SK-MEL-5 (cell line): Measurements from ENCODE around the gene LRRC41. TPM values are rescaled to one million over a fixed set of nuclear protein-coding genes. Genes with fewer than 3 reads are reported as not detected.
"Not testable (repeated sequence)": the region's sequence is repeated elsewhere in the genome, so short reads cannot be mapped to it uniquely, and the experiment has no call there.

Experiments used
- DNase-seq: peaks from one replicate; pipeline ENCODE4 v3.0.0-alpha.2; 2016; ENCODE audit warnings: low read depth, low spot score
- in situ Hi-C: cut with HindIII; loops from 2 replicates; pipeline ENCODE4 v1.10.0; 2016; ENCODE audit warnings: low sequenced_read_pairs, high pct_unique_total_duplicates, low pct_unique_long_range_greater_than_20kb
- polyA plus RNA-seq, 2 experiments: library from polyadenylated mRNA; depleted of rRNA; stranded (reverse); fragments of >200 nt; gene quantifications; 2 replicates each; pipeline ENCODE4 v1.2.3, GENCODE V29; 2015
- total RNA-seq: library from RNA; depleted of rRNA; stranded (reverse); fragments of >200 nt; shearing (Covaris generic); gene quantifications from 2 replicates; pipeline ENCODE4 v1.2.3, GENCODE V29; 2014; rRNA removed

The LRRC41 gene, protein sequence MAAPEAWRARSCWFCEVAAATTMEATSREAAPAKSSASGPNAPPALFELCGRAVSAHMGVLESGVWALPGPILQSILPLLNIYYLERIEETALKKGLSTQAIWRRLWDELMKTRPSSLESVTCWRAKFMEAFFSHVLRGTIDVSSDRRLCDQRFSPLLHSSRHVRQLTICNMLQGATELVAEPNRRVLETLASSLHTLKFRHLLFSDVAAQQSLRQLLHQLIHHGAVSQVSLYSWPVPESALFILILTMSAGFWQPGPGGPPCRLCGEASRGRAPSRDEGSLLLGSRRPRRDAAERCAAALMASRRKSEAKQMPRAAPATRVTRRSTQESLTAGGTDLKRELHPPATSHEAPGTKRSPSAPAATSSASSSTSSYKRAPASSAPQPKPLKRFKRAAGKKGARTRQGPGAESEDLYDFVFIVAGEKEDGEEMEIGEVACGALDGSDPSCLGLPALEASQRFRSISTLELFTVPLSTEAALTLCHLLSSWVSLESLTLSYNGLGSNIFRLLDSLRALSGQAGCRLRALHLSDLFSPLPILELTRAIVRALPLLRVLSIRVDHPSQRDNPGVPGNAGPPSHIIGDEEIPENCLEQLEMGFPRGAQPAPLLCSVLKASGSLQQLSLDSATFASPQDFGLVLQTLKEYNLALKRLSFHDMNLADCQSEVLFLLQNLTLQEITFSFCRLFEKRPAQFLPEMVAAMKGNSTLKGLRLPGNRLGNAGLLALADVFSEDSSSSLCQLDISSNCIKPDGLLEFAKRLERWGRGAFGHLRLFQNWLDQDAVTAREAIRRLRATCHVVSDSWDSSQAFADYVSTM
- total RNA-seq, result 36.9 and 42.8 TPM in 2 replicates
- 48.8 and 51.8 TPM in 2 replicates for polyA plus RNA-seq (2015; cell fraction: cytosol; rRNA removed)
- 52.6 and 52.8 TPM in 2 replicates for polyA plus RNA-seq (2015; cell fraction: nucleus; rRNA removed)

GRCh38 chr1:46303038-46303871 lies at the start of gene LRRC41, which contains the start of gene UQCRH:
TSS of gene LRRC41 (minus strand) at chr1:46303616. CDS start at chr1:46303322, 294 bp downstream.
TSS of gene UQCRH (plus strand) at chr1:46303698. CDS start at chr1:46303767, 69 bp downstream.
- peak; percentile 95 for DNase-seq
- in situ Hi-C loops, result no loop called here

DNA sequence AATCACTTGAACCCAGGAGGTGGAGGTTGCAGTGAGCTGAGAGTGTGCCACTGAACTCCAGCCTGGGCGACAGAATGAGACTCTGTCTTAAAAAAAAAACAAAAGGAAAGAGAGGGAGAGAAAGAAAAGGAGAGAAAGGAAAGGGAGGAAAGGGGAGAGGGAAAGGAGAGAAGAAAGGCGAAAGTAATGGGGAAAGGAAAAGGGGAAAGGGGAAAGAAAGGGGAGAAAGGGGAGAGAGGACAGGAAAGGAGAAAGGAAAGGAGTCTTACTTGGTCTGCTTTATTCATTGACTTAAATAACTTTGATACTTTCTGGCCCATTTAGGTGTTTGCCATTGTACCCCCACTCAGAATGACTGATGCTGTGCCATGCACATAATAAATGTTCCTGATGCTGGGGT lies 48.9 kb upstream of the LRRC41 start:
- DNase-seq, result no peak
- in situ Hi-C loops, result no loop called here

DNA sequence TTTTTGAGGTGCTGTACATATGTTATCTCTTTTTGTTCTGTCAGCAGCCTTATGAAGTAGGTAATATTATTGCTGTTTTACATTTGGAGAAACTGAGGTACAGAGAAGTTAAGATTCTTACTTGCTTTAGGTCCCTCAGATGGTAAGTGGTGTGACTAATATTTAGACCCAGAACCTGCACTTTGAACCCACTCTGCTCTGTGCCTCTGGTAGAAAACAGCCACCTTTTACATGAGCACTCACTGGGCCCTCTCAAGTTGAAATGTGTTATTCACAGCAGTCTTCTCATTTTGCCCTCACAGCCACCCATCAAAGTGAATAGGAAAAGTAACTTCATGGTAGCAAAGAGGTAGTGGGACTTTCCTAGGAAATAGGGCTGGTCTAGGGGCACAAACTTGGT lies 41.9 kb upstream of the LRRC41 start:
- in situ Hi-C loops, result no loop called here
- DNase-seq, result no peak

GRCh38 chr1:46344481-46344880 lies 41.1 kb upstream of the LRRC41 start:
- DNase-seq, result no peak
- in situ Hi-C loops, result no loop called here

- no peak for DNase-seq
- in situ Hi-C loops, result no loop called here
These were observed 40.3 kb upstream of the LRRC41 start for GRCh38 chr1:46343705-46344104.

DNA sequence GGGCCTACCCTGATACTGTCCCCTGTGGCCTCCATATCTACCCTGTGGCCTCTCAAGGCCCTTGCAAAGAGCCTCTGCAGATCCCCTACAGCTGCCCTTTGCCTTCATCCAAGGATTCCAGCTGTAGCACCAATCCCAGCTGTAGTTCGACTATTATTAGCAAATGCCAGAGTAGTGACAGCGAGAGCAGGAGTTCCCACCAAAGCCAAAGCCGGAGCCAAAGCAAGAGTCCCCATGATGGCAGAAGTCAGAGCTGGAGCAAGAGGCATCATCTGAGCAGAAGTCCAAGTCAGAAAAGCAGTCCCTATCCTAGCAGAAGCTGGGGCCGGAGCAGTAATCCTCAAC lies 39.9 kb upstream of the LRRC41 start:
- in situ Hi-C loops, result no loop called here
- DNase-seq, result no peak

GRCh38 chr1:46342677-46343350 lies 39.4 kb upstream of the LRRC41 start:
- in situ Hi-C loops, result no loop called here
- no peak for DNase-seq

GRCh38 chr1:46342084-46342656 lies 38.8 kb upstream of the LRRC41 start:
- in situ Hi-C loops, result no loop called here
- peak; percentile 47 for DNase-seq

DNA sequence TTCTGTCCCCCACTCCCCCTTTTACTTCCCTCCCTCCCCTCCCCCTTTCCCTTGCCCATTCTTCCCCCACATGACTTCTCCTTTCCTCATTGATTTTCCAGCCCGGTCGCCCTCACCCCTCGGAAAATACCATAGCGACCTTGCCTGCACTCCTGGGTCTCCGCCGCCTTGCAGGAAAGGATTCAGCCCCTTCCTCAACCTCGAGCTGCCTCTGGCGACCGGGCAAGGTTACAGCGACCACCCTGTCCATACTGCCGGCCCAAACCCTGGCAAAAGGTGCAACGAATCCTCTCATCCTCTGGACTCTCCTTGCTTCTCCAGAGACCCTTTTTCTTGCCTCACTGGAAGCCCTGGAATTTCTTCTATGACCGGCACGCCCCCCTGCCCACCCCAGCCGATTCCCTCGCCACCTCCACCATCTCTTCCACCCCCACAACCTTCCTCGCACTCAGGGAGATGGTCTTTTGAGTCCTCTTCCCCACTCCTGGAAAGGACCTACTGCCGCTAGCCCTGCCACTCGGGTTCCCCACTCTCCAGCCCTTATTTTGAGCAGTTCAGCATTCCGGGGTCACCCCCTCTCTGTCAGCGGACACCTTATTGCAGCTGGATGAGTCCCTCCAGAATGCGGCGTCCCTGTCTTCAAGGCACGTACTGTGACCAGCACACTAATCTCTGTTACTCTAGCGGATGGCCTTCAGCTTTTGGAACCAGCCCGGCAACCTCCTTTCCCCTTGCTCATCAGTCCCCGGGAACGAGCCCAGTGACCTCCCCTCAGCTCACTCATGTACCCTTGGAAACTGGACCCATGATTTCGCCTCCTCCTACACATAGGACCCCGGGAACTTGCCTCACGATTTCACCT lies 38.0 kb upstream of the LRRC41 start:
- in situ Hi-C loops, result no loop called here
- no peak for DNase-seq

DNA sequence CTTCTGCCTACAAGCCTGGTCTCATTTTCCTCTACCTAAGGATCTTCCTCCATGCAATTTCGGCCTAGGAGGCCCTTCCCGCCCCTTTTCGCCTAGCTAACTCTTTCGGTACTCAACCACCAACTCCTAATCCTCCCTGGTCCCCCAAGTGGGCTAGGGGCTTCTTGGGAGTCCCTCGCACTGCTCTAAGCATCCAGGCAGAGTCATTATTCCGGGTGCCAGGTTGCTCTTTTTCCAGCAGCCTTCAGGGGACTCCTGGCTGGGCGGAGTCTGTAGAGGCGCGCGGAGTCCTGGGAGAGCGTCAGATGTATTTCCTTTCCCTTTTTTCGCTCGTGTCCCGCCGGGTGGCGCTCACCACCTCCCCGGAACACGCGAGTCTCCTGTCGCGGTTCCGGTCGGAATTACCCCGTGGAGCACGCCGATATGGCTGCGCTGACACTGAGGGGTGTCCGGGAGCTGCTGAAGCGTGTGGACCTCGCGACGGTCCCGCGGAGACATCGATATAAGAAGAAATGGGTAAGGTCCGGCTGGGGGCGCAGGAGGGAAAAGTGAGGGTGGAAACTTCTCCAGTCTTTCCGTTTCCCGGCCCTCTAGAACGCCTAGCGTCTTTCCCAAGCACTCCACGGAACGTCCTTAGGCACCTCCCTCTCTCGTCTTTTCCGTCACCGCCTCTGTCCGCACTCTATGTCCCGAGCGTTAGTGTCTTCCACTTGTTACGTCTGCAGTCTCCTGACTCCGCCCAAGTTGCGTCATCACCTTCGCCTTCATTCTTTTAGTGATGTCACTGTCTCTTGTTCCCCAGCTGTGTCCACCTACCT lies 37.2 kb upstream of the LRRC41 start, which contains the start of gene NSUN4:
NSUN4 (plus strand) TSS at position 404 of the 818 bp plus-strand sequence; CDS start at position 424, 20 bp downstream.
- DNase-seq, result peak; percentile 92
- in situ Hi-C loops, result no loop called here

DNA sequence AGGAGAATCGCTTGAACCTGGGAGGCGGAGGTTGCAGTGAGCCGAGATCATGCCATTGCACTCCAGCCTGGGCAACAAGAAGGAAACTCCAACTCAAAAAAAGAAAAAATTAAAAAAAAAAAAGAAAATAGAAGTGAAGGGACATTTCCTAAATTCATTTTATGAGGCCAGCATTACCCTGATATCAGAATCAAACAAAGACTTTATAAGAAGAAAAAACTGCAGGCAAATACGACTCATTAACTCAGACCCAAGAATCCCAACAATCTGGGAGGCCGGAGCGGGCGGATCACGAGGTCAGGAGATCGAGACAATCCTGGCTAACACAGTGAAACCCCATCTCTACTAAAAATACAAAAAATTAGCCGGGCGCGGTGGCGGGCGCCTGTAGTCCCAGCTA lies 34.0 kb upstream of the LRRC41 start:
- in situ Hi-C loops, DNase-seq: not testable (repeated sequence)

GRCh38 chr1:46335081-46335480 lies 31.7 kb upstream of the LRRC41 start:
- DNase-seq, result no peak
- in situ Hi-C loops, result no loop called here

- in situ Hi-C loops, result no loop called here
- DNase-seq, result no peak
These were observed 30.6 kb upstream of the LRRC41 start for GRCh38 chr1:46334030-46334384.

DNA sequence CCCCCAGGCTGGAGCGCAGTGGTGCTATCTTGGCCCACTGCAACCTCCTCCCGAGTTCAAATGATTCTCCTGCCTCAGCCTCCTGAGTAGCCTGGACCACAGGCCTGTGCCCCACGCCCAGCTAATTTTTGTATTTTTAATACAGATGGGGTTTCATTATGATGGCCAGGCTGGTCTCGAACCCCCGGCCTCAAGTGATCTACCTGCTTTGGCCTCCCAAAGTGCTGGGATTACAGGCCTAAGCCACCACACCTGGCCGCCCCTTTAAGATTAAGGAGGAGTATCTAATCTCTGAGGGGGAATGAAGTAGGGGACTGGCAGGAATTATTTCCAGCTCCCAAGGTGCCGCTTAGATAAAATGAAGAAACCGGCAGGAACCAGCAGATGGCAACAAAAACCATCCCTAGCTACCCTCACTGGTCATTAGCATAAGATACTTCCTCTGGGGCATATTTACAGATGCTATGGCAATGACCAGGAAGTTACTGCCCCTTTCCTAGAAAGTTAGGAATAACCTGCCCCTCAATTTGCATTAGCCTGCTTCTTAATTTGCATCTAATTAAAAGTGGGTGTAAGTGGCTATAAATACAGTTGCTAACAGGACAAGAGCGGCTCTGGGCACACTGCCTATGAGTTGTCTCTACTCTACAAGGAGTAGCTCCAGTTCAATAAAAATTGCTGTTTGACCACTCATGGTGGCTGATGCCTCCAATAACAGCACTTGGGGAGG lies 30.0 kb upstream of the LRRC41 start:
- in situ Hi-C loops, result no loop called here

More for the DNA sequence above, 30.0 kb upstream of the LRRC41 start:
- peak; percentile 74 for DNase-seq
